NCI-H2227 (cell line): ENCODE data around the gene CASZ1.

Experiments
- DNase-seq: peaks from one replicate; lab custom pipeline; 2025; ENCODE audit not compliant: unreplicated experiment; lab: John Stamatoyannopoulos, UW

Gene CASZ1

GRCh38 chr1:10674700-10675609 is 121.5 kb downstream of the CASZ1 start:
- DNase-seq = no peak

GRCh38 chr1:10674222-10674621 is 122.2 kb downstream of the CASZ1 start:
- DNase-seq = no peak

GRCh38 chr1:10673109-10673711 is 123.2 kb downstream of the CASZ1 start:
- no peak for DNase-seq

DNA sequence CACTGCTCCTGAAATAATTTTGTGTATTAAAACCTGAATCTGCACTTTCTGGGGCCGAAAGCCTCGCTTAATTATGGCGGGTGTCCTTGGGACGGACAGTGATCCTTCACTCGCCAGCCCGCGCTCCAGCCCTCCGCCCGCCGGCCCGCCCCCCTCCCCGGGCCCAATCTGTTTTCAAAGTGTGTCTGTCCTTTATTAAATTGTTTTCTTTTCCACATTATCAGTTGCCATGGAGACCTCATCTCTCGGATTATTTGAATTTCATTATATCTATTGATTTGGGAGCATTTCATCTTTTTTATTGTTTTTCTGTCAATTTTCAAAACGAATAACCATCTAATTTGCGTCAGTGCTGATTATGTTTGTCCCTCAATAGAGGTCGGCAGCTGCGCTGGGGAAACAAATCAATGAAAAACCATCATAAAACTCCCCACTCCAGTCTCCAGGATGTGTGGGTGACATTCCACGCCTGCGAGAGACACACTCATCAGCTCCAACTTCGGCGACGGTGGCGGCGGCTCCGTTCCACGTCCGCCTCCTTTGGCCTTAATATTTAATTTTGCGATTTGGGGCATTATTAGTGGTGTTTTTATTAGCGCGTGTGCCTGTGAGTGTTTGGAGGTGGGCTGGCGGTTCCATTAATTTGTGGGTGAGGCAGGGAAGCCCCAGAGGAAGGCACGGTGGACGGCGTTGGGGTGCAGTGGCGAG is 123.9 kb downstream of the CASZ1 start:
- peak; percentile 22 for DNase-seq

- DNase-seq = peak; percentile 22
Observed at GRCh38 chr1:10671622-10672342, 124.7 kb downstream of the CASZ1 start.

DNA sequence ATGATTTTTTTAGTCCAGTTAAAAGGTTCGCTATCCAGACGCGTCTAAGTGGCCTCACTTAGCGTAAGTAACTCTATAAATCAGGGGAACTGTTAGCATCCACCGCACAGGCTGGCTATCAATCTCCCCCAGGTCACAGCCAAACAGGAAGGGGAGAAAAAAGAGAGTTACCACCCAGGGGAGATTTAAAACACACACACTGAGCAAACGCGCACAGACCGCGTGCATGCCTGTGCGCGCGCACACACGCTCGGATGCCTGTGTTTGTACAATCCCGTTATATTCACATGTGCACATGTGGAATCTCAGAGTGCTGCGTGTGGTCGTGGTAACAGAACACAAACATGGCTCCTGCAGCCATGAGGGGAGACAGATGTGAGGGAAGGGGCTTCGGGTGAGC is 125.4 kb downstream of the CASZ1 start:
- peak; percentile 22 for DNase-seq

- DNase-seq = no peak
Observed at GRCh38 chr1:10670190-10670589, 126.3 kb downstream of the CASZ1 start.

- DNase-seq = no peak
Observed at GRCh38 chr1:10669570-10669969, 126.9 kb downstream of the CASZ1 start.

DNA sequence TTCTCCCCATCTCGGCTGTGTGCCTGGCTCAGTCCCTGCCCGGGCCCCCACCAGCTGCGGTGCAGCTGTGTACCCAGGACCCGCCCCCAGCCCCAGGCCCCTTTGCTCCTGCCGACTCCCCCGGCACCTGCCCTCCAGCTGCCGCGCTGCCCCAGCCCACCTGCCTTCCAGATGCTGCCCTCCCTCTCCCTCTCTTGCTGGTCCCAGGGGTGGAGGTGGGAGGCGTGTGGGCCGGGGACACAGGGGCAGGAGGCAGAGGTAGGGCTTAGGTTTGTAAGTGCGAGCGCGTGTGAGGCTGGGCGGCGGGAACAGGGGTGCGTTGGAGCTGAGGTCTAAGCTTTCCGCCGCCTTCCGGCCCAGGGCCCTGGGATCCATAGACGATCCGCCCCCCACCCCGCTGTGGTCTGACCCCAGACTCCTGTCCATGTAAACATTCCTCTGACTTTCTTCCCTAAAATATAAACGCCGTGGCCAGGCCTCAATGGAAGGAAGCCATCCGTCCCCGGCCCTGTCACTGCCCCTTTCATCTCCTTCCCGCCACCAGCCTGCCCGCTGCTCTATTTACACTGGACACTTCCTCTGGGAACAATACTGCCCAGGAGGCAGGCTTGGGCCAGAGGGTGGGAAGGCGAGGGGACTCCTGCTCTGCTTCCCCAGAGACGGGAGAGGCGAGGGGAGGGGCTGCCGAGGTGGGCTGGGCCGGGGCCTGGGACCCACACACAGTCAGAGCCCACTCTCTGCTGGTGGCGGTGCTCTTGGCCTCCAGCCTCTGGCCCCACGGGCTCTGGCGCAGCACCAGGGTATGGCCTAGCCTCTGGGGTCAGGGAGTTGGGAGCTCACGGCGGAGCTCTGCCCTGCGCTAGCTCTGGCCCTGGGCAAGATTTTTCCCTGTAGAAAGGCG is 128.3 kb downstream of the CASZ1 start:
- DNase-seq = no peak

- no peak for DNase-seq
Observed at GRCh38 chr1:10665930-10666850, 130.3 kb downstream of the CASZ1 start.

GRCh38 chr1:10665226-10665625 is 131.2 kb downstream of the CASZ1 start:
- no peak for DNase-seq

GRCh38 chr1:10664251-10664650 is 132.2 kb downstream of the CASZ1 start:
- DNase-seq = no peak

DNA sequence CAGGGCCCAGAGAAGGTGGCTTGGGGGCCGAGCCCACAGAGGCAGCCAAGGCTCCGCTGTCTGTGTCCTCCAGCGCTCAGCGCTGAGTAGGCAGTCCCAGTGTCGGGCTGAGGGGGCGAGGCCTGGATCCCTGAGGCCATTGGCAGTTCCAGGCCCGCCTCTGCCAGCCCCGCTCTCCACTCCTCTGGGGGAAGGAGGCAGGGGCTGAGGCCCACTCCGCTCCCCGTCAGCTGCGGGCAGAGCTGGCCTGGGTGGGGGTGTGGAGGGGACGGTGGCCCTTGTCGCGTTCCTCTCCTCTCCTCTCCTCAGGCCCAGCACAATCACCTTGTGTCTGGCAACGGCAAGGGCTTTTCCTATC is 132.8 kb downstream of the CASZ1 start:
- peak; percentile 86 for DNase-seq

DNA sequence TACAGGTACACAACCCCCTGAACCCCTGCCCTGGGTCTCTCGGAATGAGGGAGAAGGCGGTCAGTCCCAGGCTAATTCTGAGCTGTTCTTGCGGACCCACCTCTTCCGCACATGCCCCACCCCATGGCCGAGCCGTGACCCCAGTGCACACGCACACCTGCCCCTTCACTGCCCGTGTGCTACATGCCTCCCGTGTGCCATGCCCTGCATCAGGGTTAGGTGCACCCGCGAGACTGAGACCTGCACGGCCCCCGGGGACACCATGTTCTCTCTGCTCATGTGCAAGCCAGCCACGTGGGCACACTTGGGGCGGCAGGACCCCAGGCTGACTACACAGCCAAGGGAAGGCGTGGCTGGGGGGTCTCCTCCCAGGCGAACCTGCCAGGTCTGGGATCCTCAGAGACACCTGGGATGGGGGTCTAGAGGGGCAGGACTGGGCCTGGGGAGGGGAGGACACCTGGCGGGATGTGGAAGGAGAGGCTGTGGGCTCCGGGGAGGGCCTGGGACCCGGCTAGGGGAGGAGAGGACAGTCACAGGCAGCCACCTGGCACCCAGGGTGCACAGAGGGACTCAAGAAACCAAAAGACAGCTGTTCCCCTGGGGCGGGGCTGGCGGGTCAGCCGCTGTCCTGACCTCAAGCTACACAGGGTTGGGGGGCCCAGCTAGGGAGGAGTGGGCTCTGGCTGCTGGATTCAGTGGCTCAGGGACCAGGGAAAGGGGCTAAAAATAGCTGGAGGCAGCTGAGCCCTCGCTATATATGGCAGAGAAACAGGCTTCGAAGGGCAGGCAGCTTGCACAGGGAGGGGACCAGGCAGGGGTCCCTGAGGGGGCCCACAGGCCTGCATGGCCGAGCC is 133.4 kb downstream of the CASZ1 start:
- DNase-seq = peak; percentile 20

DNA sequence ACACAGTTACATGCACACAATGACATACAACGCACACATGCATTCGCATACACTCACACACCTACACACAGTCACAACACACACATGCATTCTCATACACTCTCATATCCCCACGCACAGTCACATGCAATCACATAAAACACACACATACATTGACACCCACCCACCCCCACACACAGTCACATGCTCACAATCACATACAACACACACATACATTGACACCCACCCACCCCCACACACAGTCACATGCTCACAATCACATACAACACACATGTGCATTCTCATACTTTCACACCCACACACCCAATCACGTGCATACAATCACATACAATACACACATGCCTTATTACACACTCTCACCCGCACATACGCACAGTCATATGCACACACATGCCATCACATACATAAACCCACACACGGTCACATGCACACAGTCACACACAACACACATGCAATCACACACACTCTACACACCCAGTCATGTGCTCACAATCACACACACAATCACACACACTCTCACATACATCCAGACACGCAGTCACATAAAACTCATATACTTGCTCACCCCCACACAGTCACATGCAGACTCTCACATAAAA is 134.3 kb downstream of the CASZ1 start:
- DNase-seq = no peak

GRCh38 chr1:10661453-10661852 is 135.0 kb downstream of the CASZ1 start:
- no peak for DNase-seq

- DNase-seq = no peak
Observed at GRCh38 chr1:10659646-10660540, 136.6 kb downstream of the CASZ1 start.
